Activated gamma-delta T cell treated with Interleukin-2 at 50 U/mL for 16 hours (primary cell): ENCODE results near the gene SV2C.

ENCODE experiments used
- DNase-seq: peaks from one replicate; pipeline ENCODE4 v3.0.0-alpha.2; 2020

SV2C gene

GRCh38 chr5:76106149-76106548, 23.0 kb downstream of the SV2C start:
- no peak for DNase-seq

- DNase-seq, result no peak
Observed at GRCh38 chr5:76111477-76112174, 28.4 kb downstream of the SV2C start.

DNA sequence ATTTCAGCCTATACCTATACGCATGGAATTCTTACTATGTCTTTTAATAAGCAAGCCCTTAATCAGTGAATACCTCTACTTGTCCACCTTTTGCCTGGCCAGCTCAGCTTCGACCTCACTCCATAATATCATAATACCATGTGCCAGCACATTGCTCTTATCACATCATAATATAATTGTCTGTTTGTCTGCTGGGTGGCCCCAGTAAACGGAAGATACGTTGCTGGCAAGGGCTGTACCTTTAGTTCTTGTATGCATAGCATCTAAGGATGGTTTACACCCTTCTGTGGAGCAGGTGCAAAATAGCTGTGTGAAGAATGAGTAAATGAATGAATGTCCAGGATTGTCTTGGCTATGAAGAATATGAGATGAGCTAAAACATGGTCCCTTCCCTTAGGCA, 29.9 kb downstream of the SV2C start:
- no peak for DNase-seq

DNA sequence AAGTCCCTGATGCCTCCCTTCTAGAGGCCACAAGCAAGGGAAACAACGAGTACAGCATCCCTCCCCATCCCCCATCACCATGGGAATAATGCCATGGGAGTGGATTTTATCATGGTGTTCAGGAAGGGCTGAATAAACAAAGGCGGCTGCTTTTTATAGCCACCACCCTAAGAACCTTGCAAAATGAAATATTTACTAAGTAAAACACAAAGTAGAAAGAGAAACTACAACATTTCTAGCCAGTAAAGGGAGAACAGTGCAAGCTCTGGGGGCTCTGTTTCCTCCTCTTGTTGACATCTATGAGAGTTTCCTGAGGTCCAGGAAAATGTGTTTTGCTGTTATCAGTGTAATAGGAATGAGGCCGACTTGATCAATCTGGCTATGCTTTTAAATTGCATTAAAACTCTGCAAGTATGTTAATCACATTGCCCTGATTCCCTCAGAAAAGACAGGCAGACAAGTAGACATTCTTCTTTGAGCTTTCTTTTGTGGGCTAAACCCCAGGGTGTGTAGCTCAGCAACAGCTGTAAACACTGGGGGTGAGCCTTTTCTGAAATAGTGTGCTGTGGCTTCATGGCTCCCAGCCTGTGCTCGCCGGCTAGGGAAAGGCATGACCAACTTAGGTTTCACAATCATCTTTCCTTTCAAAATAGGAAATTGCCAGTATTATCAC, 31.1 kb downstream of the SV2C start:
- no peak for DNase-seq

DNA sequence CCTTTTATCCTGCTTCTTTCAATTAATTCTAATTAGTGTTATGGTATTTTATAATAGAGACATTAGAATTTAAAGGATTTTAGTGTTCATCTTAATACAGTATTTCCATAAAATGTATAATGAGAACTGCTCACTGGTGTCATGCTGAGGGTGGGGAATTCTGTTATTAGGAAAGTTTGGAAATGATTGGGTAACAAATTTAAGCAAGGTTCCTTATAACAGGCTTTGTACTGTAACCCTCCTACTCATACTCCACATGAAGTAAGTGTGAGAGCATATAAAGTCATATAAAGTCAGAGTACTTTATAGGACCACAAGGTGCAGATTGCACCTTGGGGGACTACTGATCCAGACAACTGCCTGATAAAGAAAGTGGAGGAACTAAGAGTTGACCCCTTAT, 42.2 kb downstream of the SV2C start:
- no peak for DNase-seq

DNA sequence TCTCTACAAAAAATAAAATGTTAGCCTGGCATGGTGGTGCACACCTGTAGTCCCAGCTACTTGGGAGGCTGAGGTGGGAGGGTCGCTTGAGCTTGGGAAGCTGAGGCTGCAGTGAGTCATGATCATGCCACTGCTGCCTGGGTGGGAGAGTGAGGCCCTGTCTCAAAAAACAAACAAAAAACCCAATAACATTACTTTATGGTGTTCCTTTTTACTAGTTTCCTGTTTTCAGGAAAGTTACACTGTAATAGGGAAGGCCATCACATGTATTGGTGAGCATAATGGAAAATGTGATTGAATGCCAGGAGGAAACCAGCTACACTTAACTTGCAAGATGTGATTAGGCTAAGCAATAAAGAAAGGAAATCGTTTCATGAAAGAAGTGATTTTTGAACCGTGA, 42.7 kb downstream of the SV2C start:
- no peak for DNase-seq

DNA sequence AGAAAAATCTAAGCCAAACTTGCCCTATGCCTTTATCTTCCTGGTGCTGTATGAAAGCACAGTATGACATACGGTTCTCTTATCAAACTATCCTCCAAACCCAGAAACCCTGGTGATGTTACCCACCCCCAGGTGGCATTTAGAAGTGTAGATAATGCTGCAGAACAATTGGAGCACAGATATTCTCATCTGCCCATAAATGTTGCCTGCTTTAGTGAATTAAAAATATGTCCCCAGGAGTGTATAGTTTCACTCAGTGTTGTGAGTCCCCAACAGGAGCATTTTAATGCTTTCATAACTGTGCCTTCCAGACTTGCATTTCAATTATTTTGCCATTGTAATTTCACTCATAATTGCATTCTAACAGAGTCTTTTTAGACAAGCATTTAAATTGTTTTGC, 50.8 kb downstream of the SV2C start:
- DNase-seq, result no peak

DNA sequence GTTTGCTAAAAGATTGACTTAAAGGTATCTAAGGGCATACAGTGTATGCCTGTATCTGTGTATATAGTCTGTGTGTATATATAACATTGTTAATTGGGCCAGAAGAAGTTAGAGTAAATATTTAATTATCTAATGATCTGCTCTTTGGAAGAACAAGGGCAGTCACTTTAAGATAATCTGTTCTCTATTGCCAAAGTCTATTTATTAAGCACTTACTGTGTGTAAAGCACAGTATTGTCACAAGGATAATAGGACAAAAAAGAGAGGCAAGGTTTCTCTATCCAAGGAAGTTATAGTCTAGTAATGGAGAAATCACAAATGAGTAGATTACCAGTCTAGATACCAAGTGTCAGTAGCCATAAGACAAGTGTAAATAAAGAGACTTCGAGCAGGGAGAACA, 51.5 kb downstream of the SV2C start:
- DNase-seq, result no peak

DNA sequence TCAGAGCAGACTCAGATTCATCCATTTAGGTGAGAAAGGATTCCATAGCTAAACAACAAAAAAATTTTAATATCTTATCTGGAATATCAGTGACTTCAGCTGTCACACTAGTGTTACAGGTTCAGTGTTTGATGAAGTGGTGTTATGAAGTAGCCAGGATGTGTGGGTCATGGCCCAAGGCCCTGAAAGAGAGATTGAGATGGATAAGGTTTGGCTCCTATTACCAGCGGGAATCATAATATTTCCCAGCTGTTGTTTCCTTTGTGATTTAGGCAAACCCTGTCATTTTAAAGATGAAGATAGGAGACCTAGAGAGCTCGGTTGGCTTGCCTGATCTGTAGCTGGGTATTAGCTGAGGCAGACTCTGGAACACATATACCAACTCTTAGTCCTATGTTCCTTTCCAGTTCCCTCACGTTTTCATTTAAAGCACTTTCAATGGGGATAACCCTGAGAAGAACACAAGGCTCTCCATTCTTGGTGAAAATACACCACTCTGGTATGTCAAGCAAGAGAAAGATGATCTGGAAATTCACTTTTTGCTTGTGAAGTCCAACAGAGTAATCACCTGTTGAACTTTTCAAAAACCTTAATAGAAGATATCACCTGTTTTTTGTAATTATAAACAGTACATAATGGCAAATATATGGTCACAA, 54.8 kb downstream of the SV2C start:
- DNase-seq, result no peak

DNA sequence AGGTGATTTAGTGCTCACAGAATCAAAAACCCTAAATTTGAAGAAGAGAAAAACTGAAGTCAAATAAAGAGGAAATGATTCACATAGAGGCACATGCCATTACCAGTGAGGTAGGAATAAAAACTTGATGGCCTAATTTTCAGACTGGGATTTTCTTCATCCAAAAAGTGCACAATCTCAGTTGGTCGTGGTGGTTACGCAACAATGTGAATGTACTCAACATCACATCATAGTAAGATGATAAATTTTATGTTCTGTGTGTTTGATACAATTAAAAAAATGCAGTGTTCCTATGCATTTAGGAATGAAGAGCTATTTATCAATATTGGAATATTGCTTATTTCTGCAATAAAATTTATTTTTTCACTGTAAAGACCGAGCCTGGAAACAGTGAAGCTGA, 60.7 kb downstream of the SV2C start:
- no peak for DNase-seq

DNA sequence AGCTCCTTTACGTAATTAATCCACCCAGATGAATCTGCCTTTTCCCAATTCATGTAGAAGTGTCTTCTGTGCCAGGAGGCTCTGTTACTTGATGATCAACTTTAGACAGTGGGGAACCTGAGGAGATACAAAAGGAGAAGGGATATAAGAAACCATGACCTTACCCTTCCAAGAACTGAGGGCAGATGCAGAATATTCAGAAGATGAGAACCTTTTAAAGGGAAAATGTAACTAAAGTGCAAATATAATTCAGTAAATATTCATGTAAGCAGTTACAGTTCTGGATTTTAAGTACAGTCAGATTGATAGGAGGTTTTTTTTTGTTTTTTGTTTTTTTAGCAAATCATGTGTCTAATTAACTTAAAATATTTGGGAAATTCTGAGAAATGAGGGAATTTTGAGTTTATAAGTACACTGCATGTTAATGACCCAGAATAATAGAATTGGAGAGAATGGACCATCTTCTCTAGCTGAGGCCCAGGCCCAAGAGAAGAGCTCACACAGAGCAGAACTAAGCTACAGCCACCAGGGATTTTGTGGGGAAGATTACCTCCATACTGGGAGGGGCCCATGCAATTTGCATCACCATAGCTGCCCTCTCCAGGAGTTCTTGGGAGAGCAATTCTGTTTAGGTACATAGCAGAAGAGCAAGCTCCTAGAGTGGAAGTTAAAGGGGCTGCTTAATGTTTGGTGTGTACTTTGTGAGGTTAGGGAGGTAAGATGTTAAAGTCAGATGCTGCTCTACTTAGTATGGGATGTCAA, 61.5 kb downstream of the SV2C start:
- DNase-seq, result no peak

GRCh38 chr5:76145945-76146344, 62.8 kb downstream of the SV2C start:
- DNase-seq, result no peak

DNA sequence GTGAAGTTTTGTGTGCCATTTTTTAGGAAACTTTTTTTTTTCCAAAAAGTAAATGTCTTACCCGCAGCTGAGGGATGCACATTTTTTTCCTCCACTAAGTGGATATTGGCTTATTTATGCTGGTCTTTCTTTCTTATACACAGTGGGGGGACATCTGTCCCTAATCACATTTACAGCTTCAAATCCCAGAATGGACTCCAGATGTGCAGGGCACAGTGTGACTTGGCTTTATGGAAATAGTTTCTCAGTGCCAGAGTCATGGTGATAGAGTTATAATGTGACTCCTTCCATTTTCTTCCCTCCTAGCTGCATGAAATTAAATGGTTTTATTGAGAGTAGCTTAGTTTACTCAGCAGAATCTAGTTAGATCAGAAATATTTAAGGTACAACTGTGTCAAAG, 66.5 kb downstream of the SV2C start:
- DNase-seq, result no peak

DNA sequence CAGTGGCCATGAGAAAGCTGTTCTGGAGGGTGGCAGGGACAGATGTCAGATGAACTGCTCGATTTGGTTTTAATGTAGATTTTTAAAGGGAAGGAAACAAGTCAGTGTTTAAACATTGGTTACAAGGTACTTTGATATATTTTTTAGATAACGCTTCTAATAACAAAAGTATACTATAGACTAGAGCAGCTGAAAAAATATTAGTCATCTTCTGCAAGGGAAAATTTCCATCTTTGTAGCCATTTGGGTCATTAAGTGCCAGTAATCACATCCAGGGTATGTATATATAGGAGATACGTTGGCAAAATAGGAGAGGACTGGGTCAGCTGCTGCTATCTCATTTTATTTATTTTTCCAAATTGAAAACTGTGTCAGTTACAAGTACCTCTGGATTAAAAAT, 69.0 kb downstream of the SV2C start:
- DNase-seq, result no peak

- no peak for DNase-seq
Observed at GRCh38 chr5:76152700-76153099, 69.5 kb downstream of the SV2C start.

- no peak for DNase-seq
Observed at GRCh38 chr5:76153271-76153670, 70.1 kb downstream of the SV2C start.

DNA sequence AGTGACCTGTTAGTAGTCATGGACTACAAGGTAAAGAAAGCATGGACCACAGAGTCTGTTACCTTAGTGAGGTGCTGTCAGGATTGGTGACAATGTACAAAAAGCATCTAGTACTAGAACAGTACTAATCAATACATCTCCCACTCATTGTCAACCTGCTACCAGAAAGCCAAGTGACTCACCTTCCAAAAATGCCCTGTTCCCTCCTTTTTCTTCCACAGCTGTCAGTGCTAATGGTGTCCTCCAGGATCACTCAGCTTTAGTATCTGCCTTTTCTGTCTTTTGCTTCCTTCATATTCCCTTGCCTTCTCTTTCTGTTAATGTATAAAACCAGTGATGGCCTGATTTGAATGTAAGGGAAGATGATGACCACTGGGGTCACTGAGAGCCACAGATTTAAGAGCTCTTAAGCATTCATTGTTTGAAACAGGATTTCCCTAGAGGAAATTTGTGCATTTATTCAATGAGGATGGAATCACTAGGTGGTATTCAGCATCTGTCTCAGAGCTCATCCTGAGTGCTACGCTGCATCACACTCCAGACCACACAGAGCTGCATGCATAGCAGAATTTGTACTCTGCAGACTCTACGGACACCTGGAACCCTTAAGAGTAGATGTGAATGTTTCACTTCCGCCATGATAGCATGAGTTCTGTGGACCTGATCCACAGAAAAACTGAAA, 71.0 kb downstream of the SV2C start:
- no peak for DNase-seq

GRCh38 chr5:76155536-76155935, 72.4 kb downstream of the SV2C start:
- no peak for DNase-seq

DNA sequence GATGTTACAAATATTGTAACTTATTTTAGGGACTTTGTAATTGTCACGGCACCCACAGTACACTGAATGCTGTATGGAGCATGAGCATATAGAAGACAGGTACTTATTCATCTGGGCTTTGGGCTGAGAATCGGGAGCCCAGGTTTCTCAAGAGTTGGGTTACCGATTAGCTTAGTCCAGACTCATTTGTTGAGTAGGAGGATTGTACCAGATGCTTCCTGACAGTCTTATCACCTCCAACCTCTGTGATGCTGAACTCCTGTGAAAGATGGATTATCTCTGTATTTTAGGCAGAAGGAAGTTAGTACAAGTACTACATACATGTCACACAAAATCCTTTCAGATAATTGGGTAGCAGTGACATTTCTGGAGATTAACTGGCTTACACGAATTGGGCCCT, 79.2 kb downstream of the SV2C start:
- no peak for DNase-seq

DNA sequence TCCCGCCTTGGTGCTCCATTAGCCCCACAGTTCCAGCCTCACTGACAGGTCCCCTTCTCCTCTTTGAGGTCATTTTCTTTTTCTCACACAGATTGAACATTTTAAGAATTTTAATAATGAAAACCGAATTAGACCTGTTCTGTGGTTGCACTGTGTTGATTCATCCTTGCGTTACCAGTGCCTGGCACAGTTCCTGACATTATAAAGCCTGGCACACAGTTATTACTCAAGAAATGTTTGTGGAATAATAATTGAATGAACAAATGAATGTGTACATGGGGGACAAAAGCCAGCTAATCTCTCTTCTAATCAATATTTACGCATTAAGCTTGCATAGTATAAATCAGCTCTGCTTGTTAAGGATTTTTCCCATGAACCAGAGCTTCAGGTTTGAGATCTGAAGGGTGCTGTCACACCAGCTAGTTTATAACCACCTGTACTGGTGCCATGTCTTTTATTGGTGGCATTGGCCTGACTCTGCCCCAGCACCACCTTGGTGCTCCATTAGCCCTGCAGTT, 80.0 kb downstream of the SV2C start:
- DNase-seq, result no peak

DNA sequence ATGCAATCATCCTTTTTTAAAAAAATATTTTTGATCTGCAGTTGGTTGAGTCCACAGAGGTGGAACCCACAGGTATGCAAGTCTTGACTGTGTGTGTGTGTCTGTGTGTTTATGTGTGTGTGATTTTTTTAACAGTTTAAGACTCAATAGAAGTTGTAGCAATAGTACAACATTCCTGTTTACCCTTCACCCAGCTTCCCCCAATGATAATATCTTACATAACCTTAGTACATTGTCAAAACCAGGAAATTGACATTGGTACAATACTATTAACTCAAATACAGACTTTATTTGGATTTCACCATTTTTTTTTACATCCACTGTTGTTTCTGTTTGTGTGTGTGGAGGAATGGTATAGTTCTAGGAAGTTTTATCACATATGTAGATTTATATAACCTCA, 81.8 kb downstream of the SV2C start:
- no peak for DNase-seq

- DNase-seq, result no peak
Observed at GRCh38 chr5:76165711-76166374, 82.7 kb downstream of the SV2C start.
